Mucosa of stomach (tissue), 1 donor: ENCODE data around the gene TMEM181.
"Not testable (repeated sequence)": the region's sequence is repeated elsewhere in the genome, so short reads cannot be mapped to it uniquely, and the experiment has no call there.

ENCODE experiments used
- H3K27me3 ChIP-seq: one replicate; pipeline ENCODE4 v1.7.0; 2013; ENCODE audit warnings: mild to moderate bottlenecking, low read length; ENCODE audit not compliant: control insufficient read depth, insufficient read depth
- H3K36me3 ChIP-seq: one replicate; pipeline ENCODE4 v1.7.0; 2013; ENCODE audit warnings: low read length; ENCODE audit not compliant: control insufficient read depth, insufficient read depth
- H3K4me1 ChIP-seq: one replicate; pipeline ENCODE4 v1.7.0; 2013; ENCODE audit warnings: mild to moderate bottlenecking, low read length; ENCODE audit not compliant: control insufficient read depth, insufficient read depth
- H3K4me3 ChIP-seq: one replicate; pipeline ENCODE4 v1.7.0; 2013; ENCODE audit warnings: low read length
- H3K9ac ChIP-seq: one replicate; pipeline ENCODE4 v1.7.0; 2013; ENCODE audit warnings: mild to moderate bottlenecking, low read length, moderate library complexity
- H3K9me3 ChIP-seq: one replicate; pipeline ENCODE4 v1.7.0; 2013; ENCODE audit warnings: mild to moderate bottlenecking, low read length, moderate library complexity; ENCODE audit not compliant: control insufficient read depth
- donor health status: Pancreatic carcinoma.

The TMEM181 gene

GRCh38 chr6:158539881-158540280 is 20.0 kb upstream of the TMEM181 start:
- no peaks in the 10 kb centered on the region for H3K36me3 ChIP-seq
- peaks cover 32% of the 10 kb centered on the region for H3K27me3 ChIP-seq
- no peaks in the 10 kb centered on the region for H3K9me3 ChIP-seq
- peaks cover 7% of the 10 kb centered on the region for H3K4me1 ChIP-seq
- H3K4me3 ChIP-seq: no peak overlapping the region
- H3K9ac ChIP-seq: no peak overlapping the region

DNA sequence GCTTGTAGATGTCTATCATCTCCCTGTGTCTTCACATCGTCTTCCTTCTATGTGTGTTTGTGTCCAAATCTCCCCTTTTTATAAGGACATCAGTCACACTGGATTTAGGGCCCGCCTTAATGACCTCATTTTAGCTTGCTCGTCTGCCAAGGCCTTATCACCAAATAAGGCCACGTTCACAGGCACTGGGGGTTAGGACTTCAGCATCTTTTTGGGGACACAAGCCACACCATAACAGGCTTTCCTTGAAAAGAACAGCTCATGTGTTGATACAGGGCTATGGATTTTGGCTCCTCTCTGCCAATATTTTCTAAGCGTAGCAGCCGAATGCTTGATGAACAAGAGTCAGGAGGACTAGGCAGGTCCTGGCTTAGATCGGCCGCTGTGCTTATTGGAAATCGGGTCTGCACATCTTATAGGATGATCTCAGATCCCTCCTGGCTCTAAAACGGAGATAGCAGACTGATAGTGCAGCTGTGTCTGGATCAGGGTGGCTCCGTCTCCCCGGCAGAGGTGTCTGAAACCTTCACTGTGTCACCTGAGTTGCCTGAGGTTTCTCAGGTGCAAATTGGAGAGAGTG is 16.2 kb upstream of the TMEM181 start:
- Histone ChIP-seq H3K27me3 (peaks cover 4% of the 10 kb centered on the region), H3K4me1 (peaks cover 11% of the 10 kb centered on the region), H3K9me3 (no peaks in the 10 kb centered on the region), H3K9ac (no peak overlapping the region), H3K4me3 (no peak overlapping the region), H3K36me3 (no peaks in the 10 kb centered on the region)

DNA sequence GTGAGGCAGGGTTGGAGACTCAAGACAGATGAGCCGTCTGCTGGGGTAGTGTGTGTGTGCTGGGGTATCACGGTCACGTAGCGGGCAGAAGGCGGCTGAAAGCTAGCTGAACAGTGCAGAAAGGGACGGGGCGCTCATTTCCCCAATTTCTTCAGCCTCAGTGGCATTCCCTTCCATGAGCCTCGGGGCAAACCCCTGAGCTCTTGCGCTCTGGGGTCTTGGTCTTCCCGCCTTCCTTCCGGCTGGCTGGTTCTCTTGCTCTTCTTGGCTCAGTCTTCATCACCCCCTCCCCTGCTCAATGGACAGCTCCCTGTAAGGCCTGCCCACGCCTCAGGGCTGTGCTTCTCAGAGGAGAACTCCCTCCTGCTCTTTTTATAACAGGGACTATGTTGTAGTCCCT is 15.5 kb upstream of the TMEM181 start:
- Histone ChIP-seq H3K36me3 (no peaks in the 10 kb centered on the region), H3K4me1 (peaks cover 11% of the 10 kb centered on the region), H3K9me3 (no peaks in the 10 kb centered on the region), H3K4me3 (no peak overlapping the region), H3K9ac (no peak overlapping the region), H3K27me3 (no peaks in the 10 kb centered on the region)

DNA sequence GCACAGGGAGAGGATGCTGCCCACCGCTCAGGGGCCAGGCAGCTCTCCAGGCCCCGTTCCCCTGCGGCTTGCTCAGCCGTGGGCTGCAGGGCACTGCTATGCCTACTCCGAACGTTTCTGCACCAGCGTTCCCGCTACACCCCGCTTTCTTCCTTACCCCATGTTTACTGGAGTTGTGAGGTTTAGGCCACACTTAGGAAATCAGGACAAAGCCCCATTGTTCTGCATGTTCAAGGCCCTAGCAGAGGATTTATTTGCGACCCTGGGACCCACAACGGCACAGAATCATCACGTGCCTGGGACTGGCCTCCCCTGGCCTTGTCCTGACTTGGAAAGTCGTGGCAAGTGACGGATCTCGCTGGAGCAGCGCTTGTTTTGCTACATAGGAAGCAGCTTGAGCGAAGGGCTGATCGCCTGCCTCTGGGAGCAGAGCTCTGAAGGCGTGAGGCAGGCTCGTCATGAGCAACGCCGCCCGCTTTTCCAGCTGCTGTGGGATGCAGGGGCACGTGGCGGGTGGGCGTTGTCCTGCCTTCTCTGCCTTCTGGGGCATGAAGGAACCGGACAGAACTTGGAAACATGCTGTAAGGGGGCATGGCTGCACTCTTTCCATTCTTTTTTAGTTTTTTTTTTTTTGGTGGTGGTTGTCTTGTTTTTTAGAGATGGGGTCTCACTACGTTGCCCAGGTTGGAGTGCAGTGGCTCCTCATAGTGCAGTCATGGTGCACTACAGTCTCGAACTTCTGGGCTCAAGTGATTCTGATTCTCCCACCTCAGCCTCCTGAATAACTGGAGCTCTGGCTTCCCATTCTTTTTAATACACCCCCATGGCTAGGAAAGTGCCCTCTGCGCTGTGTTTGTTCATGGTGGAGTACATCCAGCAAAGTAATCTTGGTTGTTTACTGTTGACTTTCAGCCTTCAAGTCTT is 14.6 kb upstream of the TMEM181 start:
- H3K36me3 ChIP-seq: no peaks in the 10 kb centered on the region
- H3K9me3 ChIP-seq: no peaks in the 10 kb centered on the region
- H3K9ac ChIP-seq: no peak overlapping the region
- H3K4me3 ChIP-seq: no peak overlapping the region
- H3K27me3 ChIP-seq: no peaks in the 10 kb centered on the region
- H3K4me1 ChIP-seq: peaks cover 11% of the 10 kb centered on the region

- Histone ChIP-seq H3K9me3 (no peaks in the 10 kb centered on the region), H3K9ac (no peak overlapping the region), H3K4me1 (peaks cover 15% of the 10 kb centered on the region), H3K27me3 (no peaks in the 10 kb centered on the region), H3K36me3 (no peaks in the 10 kb centered on the region), H3K4me3 (no peak overlapping the region)
Measured at GRCh38 chr6:158548418-158549161, 11.3 kb upstream of the TMEM181 start.

GRCh38 chr6:158552055-158552795 is 7.7 kb upstream of the TMEM181 start:
- H3K9me3 ChIP-seq: no peaks in the 10 kb centered on the region
- no peaks in the 10 kb centered on the region for H3K27me3 ChIP-seq
- no peak overlapping the region for H3K4me3 ChIP-seq
- H3K9ac ChIP-seq: no peak overlapping the region
- no peaks in the 10 kb centered on the region for H3K36me3 ChIP-seq
- peaks cover 12% of the 10 kb centered on the region for H3K4me1 ChIP-seq

GRCh38 chr6:158552796-158553138 is 7.1 kb upstream of the TMEM181 start:
- no peaks in the 10 kb centered on the region for H3K36me3 ChIP-seq
- H3K4me3 ChIP-seq: no peak overlapping the region
- H3K4me1 ChIP-seq: peaks cover 12% of the 10 kb centered on the region
- no peaks in the 10 kb centered on the region for H3K27me3 ChIP-seq
- H3K9me3 ChIP-seq: no peaks in the 10 kb centered on the region
- H3K9ac ChIP-seq: no peak overlapping the region

- Histone ChIP-seq H3K27me3 (no peaks in the 10 kb centered on the region), H3K9ac (no peak overlapping the region), H3K9me3 (no peaks in the 10 kb centered on the region), H3K4me3 (no peak overlapping the region), H3K36me3 (no peaks in the 10 kb centered on the region), H3K4me1 (peaks cover 15% of the 10 kb centered on the region)
Measured at GRCh38 chr6:158554611-158555361, 5.1 kb upstream of the TMEM181 start.

DNA sequence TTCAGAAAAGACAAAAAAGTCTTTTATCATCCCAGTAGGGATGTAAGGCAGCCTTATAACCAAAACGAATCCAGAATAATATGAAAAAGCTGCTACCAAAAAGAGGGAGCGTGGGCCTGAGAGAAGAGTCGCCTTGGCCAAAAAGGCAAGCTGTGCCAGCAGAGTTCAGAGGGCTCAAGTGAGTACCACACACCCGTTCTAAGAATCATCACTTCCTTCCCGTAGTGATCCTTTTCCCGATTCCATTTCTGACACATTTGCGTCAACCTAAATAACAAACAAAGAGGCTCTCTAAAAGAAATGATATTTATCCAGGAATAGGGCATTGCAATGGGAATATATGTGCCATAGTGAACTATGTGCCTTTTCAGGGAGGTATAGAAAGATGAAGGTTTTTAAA is 3.8 kb upstream of the TMEM181 start:
- H3K9ac ChIP-seq: no peak overlapping the region
- H3K36me3 ChIP-seq: no peaks in the 10 kb centered on the region
- H3K4me1 ChIP-seq: peaks cover 17% of the 10 kb centered on the region
- H3K4me3 ChIP-seq: no peak overlapping the region
- H3K9me3 ChIP-seq: no peaks in the 10 kb centered on the region
- H3K27me3 ChIP-seq: no peaks in the 10 kb centered on the region

GRCh38 chr6:158557110-158557509 is 2.8 kb upstream of the TMEM181 start:
- H3K4me1 ChIP-seq: peaks cover 27% of the 10 kb centered on the region
- not testable (repeated sequence) for H3K4me3 ChIP-seq, H3K36me3 ChIP-seq, H3K9me3 ChIP-seq, H3K27me3 ChIP-seq, H3K9ac ChIP-seq

DNA sequence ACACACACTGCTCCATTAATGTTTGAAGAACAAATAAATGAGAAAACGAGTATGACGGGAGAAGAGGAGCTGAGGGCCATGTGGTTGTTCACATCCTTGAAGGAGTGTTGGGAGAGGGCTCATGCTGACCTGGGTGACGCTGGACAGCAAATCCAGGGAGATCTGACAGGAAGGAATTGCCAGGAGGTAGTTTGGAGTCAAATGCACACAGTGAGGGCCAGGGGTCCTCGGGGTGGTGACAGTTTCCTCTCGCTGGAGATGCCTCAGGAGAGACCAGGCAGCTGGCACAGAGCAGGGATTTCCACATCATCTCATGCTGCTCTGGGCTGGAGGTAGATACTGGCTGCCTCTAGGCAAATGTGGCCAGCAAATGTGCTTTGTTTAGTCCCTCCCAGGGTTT is 2.0 kb upstream of the TMEM181 start:
- no peaks in the 10 kb centered on the region for H3K27me3 ChIP-seq
- no peak overlapping the region for H3K4me3 ChIP-seq
- H3K36me3 ChIP-seq: no peaks in the 10 kb centered on the region
- peaks cover 31% of the 10 kb centered on the region for H3K4me1 ChIP-seq
- H3K9ac ChIP-seq: no peak overlapping the region
- no peaks in the 10 kb centered on the region for H3K9me3 ChIP-seq
